ENCODE results near the gene WBP1L.

WBP1L gene

DNA sequence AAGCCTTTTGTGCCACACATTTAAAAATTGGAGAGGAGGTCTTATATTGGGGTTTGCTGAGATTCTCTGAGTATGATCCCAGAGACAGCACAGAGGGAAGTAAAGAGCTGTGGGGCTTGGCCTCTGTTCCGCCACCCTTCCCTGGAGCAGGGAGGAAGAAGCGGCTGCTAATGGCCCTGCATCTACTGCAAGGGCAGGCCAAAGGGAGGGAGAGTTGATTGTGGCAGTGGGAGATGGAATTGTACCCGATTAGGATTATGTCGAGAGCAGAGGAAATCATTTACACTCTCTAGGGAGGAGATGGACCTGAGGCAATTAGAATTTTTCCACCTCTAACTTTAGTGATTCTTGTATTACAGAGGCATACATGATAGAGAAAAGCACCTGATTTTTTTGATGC lies 64.6 kb downstream of the WBP1L start:
- no peak overlapping the region for H3K4me3 ChIP-seq (ENCODE audit: low read depth, low read length)
- no peak for DNase-seq (ENCODE audit: low read depth)
- TF ChIP-seq, protein P1, sequence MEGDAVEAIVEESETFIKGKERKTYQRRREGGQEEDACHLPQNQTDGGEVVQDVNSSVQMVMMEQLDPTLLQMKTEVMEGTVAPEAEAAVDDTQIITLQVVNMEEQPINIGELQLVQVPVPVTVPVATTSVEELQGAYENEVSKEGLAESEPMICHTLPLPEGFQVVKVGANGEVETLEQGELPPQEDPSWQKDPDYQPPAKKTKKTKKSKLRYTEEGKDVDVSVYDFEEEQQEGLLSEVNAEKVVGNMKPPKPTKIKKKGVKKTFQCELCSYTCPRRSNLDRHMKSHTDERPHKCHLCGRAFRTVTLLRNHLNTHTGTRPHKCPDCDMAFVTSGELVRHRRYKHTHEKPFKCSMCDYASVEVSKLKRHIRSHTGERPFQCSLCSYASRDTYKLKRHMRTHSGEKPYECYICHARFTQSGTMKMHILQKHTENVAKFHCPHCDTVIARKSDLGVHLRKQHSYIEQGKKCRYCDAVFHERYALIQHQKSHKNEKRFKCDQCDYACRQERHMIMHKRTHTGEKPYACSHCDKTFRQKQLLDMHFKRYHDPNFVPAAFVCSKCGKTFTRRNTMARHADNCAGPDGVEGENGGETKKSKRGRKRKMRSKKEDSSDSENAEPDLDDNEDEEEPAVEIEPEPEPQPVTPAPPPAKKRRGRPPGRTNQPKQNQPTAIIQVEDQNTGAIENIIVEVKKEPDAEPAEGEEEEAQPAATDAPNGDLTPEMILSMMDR (IDR thresholded peaks at IDR 0.05; ENCODE audit: low read depth, low read length) = no peak
- TF ChIP-seq, protein P2, sequence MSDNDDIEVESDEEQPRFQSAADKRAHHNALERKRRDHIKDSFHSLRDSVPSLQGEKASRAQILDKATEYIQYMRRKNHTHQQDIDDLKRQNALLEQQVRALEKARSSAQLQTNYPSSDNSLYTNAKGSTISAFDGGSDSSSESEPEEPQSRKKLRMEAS (IDR thresholded peaks at IDR 0.05; ENCODE audit: low read depth, low read length) = no peak
- no peak for TF ChIP-seq POLR2A (IDR thresholded peaks at IDR 0.05; ENCODE audit: extremely low read depth, insufficient read length)
- TF ChIP-seq MYC (IDR thresholded peaks at IDR 0.05; ENCODE audit: low read depth, low read length) = no peak

DNA sequence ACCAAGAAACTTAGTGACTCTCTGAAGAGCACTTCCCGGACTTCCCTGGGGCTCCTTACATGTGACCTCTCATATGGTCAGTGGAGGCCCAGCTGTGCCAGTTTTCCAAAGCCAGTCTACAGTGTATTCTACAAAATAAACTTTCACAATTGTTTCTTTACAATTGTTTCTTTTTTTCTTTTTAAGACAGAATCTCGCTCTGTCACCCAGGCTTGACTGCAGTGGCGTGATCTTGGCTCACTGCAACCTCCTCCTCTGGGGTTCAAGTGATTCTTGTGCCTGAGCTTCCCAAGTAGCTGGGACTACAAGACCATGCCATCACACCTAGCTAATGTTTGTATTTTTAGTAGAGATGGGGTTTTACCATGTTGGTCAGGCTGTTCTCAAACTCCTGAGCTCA lies 67.6 kb downstream of the WBP1L start:
- TF ChIP-seq MYC (IDR thresholded peaks at IDR 0.05; ENCODE audit: low read depth, low read length) (no peak), POLR2A (IDR thresholded peaks at IDR 0.05; ENCODE audit: extremely low read depth, insufficient read length) (no peak)
- TF ChIP-seq, protein P2 (IDR thresholded peaks at IDR 0.05; ENCODE audit: low read depth, low read length) = no peak
- TF ChIP-seq, protein P1 (IDR thresholded peaks at IDR 0.05; ENCODE audit: low read depth, low read length) = no peak
- no peak overlapping the region for H3K4me3 ChIP-seq (ENCODE audit: low read depth, low read length)
- DNase-seq (ENCODE audit: low read depth) = no peak

DNA sequence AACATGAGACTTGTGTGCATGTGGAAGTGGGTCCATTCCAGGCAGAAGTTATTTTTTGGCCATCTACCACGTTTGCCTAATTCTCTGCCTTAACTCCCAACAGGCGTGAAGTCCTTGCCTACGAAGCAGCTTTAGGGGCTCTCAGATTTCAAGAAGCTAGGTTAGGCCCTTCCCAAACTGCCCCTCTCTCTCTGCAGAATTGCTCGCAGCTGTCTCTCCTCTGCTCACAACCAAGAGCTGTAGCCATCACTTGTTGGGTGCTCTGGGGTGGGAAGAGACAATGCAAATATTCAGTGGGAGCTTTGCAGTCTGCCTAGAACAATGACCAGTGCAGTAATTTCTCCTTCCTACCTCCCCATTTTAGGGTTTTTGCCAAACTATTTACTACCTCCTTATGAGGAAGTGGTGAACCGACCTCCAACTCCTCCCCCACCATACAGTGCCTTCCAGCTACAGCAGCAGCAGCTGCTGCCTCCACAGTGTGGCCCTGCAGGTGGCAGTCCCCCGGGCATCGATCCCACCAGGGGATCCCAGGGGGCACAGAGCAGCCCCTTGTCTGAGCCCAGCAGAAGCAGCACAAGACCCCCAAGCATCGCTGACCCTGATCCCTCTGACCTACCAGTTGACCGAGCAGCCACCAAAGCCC lies 68.6 kb downstream of the WBP1L start:
- TF ChIP-seq, protein P2 (IDR thresholded peaks at IDR 0.05; ENCODE audit: low read depth, low read length) = no peak; the same call in 1 of the 2 replicates
- TF ChIP-seq POLR2A (IDR thresholded peaks at IDR 0.05; ENCODE audit: extremely low read depth, insufficient read length) (no peak), MYC (IDR thresholded peaks at IDR 0.05; ENCODE audit: low read depth, low read length) (peak; percentile 75)
- TF ChIP-seq, protein P1 (IDR thresholded peaks at IDR 0.05; ENCODE audit: low read depth, low read length) = peak; percentile 27
- DNase-seq (ENCODE audit: low read depth) = peak; percentile 97
- H3K4me3 ChIP-seq (ENCODE audit: low read depth, low read length) = no peak overlapping the region

DNA sequence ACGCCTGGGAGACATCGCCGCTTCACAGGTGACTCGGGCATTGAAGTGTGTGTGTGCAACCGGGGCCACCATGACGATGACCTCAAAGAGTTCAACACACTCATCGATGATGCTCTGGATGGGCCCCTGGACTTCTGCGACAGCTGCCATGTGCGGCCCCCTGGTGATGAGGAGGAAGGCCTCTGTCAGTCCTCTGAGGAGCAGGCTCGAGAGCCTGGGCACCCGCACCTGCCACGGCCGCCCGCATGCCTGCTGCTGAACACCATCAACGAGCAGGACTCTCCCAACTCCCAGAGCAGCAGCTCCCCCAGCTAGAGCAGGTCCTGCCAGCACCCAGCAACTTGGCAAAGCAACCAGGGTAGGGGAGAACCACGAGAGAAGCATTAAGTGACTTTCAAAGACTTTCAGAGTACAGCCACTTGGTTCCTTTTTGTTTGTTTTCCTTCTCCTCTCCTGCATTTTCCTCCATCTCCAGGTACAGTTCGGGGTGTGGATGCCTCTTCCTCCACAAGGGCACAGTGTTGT lies 69.3 kb downstream of the WBP1L start:
- H3K4me3 ChIP-seq (ENCODE audit: low read depth, low read length) = no peak overlapping the region
- DNase-seq (ENCODE audit: low read depth) = no peak
- no peak for TF ChIP-seq MYC (IDR thresholded peaks at IDR 0.05; ENCODE audit: low read depth, low read length)
- no peak for TF ChIP-seq POLR2A (IDR thresholded peaks at IDR 0.05; ENCODE audit: extremely low read depth, insufficient read length)

DNA sequence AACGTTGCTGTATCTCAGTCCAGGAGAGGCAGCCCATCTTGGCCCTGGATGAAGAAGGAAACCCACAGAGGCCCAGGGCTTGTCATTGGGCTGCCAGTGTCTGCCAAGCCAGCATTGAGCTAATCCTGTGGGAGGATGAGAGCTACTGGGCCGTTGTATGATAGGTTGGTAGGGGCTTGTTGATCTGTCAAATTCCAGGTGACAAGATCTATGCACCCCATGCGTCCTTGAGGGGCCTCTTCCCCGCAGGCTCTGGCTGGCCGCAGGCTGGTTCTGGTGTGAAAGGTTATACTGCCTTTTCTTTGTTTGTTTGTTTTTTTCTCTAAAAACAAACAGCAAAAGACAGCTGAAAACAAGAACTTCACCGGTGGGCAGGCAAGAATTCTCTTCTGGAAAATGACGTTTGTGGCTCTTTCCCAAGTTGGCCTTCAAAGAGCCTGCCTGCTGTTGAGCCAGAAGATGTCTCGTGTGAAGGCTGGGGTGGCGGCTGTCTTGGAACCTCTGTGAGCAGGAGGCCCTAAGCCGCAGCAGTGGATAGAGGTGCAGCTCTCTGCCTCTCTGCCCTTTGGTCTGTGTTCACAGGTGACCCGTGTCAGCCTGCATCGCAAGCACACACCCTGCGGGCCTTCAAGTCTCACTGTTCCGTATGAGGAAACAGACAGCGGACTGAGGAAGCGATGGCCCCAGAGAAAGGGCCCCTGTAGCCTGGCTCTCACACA lies 70.1 kb downstream of the WBP1L start:
- no peak for DNase-seq (ENCODE audit: low read depth)
- no peak overlapping the region for H3K4me3 ChIP-seq (ENCODE audit: low read depth, low read length)
- TF ChIP-seq, protein P1 (IDR thresholded peaks at IDR 0.05; ENCODE audit: low read depth, low read length) = no peak
- TF ChIP-seq, protein P2 (IDR thresholded peaks at IDR 0.05; ENCODE audit: low read depth, low read length) = no peak
- TF ChIP-seq POLR2A (IDR thresholded peaks at IDR 0.05; ENCODE audit: extremely low read depth, insufficient read length) (no peak), MYC (IDR thresholded peaks at IDR 0.05; ENCODE audit: low read depth, low read length) (no peak)

DNA sequence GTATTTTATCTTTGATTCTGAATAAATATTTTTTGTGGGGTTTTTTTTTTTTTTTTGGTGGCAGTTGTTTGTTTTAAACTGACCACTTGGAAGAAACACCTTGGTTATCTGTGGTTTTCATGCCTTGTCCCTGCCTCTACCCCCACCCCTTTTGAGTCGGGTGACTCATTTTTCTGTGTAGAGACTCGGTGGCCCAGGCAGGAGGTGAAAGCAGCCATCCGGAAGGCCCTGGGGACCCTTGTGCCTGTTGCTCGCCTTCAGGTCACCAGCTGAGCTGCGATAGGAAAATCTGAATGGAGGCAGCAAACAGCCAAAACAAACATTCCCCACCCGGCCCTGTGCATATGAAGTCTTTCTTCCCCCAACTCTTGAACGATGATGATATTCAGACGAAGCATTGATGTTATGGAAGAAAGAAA lies 70.7 kb downstream of the WBP1L start:
- no peak overlapping the region for H3K4me3 ChIP-seq (ENCODE audit: low read depth, low read length)
- TF ChIP-seq MYC (IDR thresholded peaks at IDR 0.05; ENCODE audit: low read depth, low read length) (no peak), POLR2A (IDR thresholded peaks at IDR 0.05; ENCODE audit: extremely low read depth, insufficient read length) (no peak)
- TF ChIP-seq, protein P2 (IDR thresholded peaks at IDR 0.05; ENCODE audit: low read depth, low read length) = no peak
- TF ChIP-seq, protein P1 (IDR thresholded peaks at IDR 0.05; ENCODE audit: low read depth, low read length) = no peak
- DNase-seq (ENCODE audit: low read depth) = peak; percentile 83
